A549 treated with Hydrocortisone at 1 μM for 4 hours (cell line): ENCODE results near the gene GOLIM4. TPM values are rescaled to one million over a fixed set of nuclear protein-coding genes. Genes with fewer than 3 reads are reported as not detected.

Experiments
- total RNA-seq: library from RNA; stranded (reverse); fragments of 200-300 nt; extraction: Qiagen RNA extraction; gene quantifications from 5 replicates; pipeline ENCODE4 v1.2.3, GENCODE V29; 2022

The GOLIM4 gene, protein sequence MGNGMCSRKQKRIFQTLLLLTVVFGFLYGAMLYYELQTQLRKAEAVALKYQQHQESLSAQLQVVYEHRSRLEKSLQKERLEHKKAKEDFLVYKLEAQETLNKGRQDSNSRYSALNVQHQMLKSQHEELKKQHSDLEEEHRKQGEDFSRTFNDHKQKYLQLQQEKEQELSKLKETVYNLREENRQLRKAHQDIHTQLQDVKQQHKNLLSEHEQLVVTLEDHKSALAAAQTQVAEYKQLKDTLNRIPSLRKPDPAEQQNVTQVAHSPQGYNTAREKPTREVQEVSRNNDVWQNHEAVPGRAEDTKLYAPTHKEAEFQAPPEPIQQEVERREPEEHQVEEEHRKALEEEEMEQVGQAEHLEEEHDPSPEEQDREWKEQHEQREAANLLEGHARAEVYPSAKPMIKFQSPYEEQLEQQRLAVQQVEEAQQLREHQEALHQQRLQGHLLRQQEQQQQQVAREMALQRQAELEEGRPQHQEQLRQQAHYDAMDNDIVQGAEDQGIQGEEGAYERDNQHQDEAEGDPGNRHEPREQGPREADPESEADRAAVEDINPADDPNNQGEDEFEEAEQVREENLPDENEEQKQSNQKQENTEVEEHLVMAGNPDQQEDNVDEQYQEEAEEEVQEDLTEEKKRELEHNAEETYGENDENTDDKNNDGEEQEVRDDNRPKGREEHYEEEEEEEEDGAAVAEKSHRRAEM
- 14.3 to 22.5 TPM (median 17.9 TPM) in 5 replicates for total RNA-seq

DNA sequence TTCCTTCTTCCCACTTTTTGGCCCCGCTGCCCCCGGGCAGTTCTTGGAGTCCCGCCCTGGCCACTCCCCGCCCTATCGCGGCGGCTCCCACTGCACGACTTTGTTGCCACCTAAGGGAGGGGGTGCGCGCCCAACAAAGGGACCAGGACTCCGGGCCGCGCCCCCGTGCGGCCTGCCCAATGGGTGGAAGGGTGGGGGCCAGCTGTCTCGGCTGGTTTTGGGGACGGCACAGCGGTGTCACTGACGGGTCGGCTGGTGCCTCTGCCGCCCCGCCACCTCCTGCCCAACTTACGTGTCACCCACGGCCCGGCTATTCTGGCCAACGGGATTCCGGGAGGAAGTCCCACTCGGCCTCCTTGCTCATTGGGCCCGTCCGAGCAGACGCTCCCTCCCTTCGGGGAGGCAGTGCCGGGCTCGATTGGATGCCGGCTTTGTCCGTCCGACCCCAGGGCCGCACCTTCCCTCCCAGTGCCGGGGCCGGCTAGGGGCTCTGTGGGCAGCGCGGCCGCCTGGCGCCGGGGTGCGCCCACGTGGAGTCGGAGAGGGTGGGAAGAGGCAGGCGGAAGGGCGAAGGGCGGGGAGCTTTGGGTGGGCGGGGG is at the start of gene GOLIM4:
Gene GOLIM4 (minus strand): TSS at position 314 of the 599 bp plus-strand sequence. CDS start 639 bp downstream, outside the sequence.

